ENCODE results near the gene TOMM40.

DNA sequence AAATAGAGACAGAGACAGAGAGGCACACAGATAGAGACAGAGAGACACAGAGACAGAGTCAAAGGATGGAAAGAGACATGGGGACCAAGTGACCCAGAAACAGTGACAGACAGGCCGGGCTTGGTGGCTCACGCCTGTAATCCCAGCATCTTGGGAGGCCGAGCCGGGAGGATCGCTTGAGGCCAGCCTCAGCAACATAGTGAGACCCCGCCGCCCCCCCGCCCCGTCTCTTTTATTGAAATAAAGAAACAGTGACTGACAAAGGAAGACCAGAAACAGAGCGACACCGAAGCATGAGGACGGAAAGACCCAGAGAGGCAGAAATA is 45.8 kb upstream of the TOMM40 start:
- TF ChIP-seq, protein P1, sequence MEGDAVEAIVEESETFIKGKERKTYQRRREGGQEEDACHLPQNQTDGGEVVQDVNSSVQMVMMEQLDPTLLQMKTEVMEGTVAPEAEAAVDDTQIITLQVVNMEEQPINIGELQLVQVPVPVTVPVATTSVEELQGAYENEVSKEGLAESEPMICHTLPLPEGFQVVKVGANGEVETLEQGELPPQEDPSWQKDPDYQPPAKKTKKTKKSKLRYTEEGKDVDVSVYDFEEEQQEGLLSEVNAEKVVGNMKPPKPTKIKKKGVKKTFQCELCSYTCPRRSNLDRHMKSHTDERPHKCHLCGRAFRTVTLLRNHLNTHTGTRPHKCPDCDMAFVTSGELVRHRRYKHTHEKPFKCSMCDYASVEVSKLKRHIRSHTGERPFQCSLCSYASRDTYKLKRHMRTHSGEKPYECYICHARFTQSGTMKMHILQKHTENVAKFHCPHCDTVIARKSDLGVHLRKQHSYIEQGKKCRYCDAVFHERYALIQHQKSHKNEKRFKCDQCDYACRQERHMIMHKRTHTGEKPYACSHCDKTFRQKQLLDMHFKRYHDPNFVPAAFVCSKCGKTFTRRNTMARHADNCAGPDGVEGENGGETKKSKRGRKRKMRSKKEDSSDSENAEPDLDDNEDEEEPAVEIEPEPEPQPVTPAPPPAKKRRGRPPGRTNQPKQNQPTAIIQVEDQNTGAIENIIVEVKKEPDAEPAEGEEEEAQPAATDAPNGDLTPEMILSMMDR (conservative IDR thresholded peaks at IDR 0.05), result peak; percentile 32
- no peak for TF ChIP-seq ZFX (IDR thresholded peaks at IDR 0.05)
